GM12873 (cell line): Measurements from ENCODE around the gene NECTIN4.

Experiments used
- CTCF ChIP-seq: IDR thresholded peaks from 2 replicates; pipeline ENCODE4 v1.5.1; 2012; ENCODE audit warnings: low read depth, mild to moderate bottlenecking, moderate library complexity, low read length, control low read depth; ENCODE audit not compliant: insufficient read depth; ENCODE audit errors: missing control alignments

The NECTIN4 gene

GRCh38 chr1:161084597-161084988 lies 4.8 kb downstream of the NECTIN4 start:
- TF ChIP-seq CTCF = no peak

GRCh38 chr1:161083748-161084596 lies 5.4 kb downstream of the NECTIN4 start:
- no peak for TF ChIP-seq CTCF

- TF ChIP-seq CTCF = no peak
Observed at GRCh38 chr1:161082996-161083747, 6.2 kb downstream of the NECTIN4 start.

- TF ChIP-seq CTCF = no peak
Observed at GRCh38 chr1:161082483-161082882, 6.9 kb downstream of the NECTIN4 start.

GRCh38 chr1:161081519-161081918 lies 7.8 kb downstream of the NECTIN4 start:
- TF ChIP-seq CTCF = no peak

- TF ChIP-seq CTCF = no peak
Observed at GRCh38 chr1:161080441-161081405, 8.6 kb downstream of the NECTIN4 start.
